HG02571 (cell line): Measurements from ENCODE around the gene TRPC4.

Source experiments
- ATAC-seq: cut with Tn5 transposase; IDR thresholded peaks from one replicate; pipeline ENCODE4 v1.9.1; 2021; ENCODE audit warnings: mild to moderate bottlenecking, moderate library complexity; ENCODE audit not compliant: unreplicated experiment

Gene TRPC4

GRCh38 chr13:37869756-37870488, at the start of gene TRPC4:
TSS of gene TRPC4 (minus strand) at chr13:37869772. CDS start at chr13:37783333, 86,439 bp downstream.
- ATAC-seq: no peak

GRCh38 chr13:37918751-37919150, 49.2 kb upstream of the TRPC4 start:
- ATAC-seq: no peak

- no peak for ATAC-seq
These were observed 48.6 kb upstream of the TRPC4 start for GRCh38 chr13:37918116-37918714.

- no peak for ATAC-seq
These were observed 45.3 kb upstream of the TRPC4 start for GRCh38 chr13:37914781-37915391.

- no peak for ATAC-seq
These were observed 41.2 kb upstream of the TRPC4 start for GRCh38 chr13:37910790-37911189.

- ATAC-seq: no peak
These were observed 37.3 kb upstream of the TRPC4 start for GRCh38 chr13:37906880-37907279.

- ATAC-seq: no peak
These were observed 36.2 kb upstream of the TRPC4 start for GRCh38 chr13:37905736-37906135.

- ATAC-seq: no peak
These were observed 30.2 kb upstream of the TRPC4 start for GRCh38 chr13:37899753-37900152.

- no peak for ATAC-seq
These were observed 23.7 kb upstream of the TRPC4 start for GRCh38 chr13:37893321-37893720.

- ATAC-seq: no peak
These were observed 20.2 kb upstream of the TRPC4 start for GRCh38 chr13:37889820-37890219.

GRCh38 chr13:37889102-37889501, 19.5 kb upstream of the TRPC4 start:
- ATAC-seq: no peak

GRCh38 chr13:37886879-37887278, 17.3 kb upstream of the TRPC4 start:
- no peak for ATAC-seq

GRCh38 chr13:37884674-37885073, 15.1 kb upstream of the TRPC4 start:
- ATAC-seq: no peak

- ATAC-seq: no peak
These were observed 14.5 kb upstream of the TRPC4 start for GRCh38 chr13:37884026-37884425.

GRCh38 chr13:37878921-37879320, 9.3 kb upstream of the TRPC4 start:
- no peak for ATAC-seq

- ATAC-seq: no peak
These were observed 8.9 kb upstream of the TRPC4 start for GRCh38 chr13:37878496-37878895.

GRCh38 chr13:37870895-37871550, 1.5 kb upstream of the TRPC4 start:
- ATAC-seq: no peak

GRCh38 chr13:37870489-37870845, 895 bp upstream of the TRPC4 start:
- no peak for ATAC-seq

GRCh38 chr13:37869506-37869755, 141 bp downstream of the TRPC4 start:
- no peak for ATAC-seq

GRCh38 chr13:37868691-37869505, 674 bp downstream of the TRPC4 start:
- no peak for ATAC-seq

- no peak for ATAC-seq
These were observed 5.9 kb downstream of the TRPC4 start for GRCh38 chr13:37863708-37864107.
